Breast epithelium (tissue), 3 donors: ENCODE results near the gene SCLY.

ENCODE experiments used
- POLR2AphosphoS5 ChIP-seq, 3 donors: sonication (generic); formaldehyde crosslinking; IDR thresholded peaks; one replicate each; pipeline ENCODE4 v1.6.1; 2017; ENCODE audit warnings: antibody characterized with exemption in 3 of 3
- TF ChIP-seq, protein P1 (sequence below), 3 donors: fragments of 450-650 bp; IDR thresholded peaks; one replicate each; pipeline ENCODE4 v1.5.1; 2016 to 2017; ENCODE audit warnings: antibody characterized with exemption in 3 of 3, mild to moderate bottlenecking in 3 of 3, moderate library complexity in 3 of 3

GRCh38 chr2:238060096-238060541, 682 bp upstream of the SCLY start:
- no peak for TF ChIP-seq POLR2AphosphoS5 (IDR thresholded peaks at IDR 0.05)
- TF ChIP-seq, protein P1, sequence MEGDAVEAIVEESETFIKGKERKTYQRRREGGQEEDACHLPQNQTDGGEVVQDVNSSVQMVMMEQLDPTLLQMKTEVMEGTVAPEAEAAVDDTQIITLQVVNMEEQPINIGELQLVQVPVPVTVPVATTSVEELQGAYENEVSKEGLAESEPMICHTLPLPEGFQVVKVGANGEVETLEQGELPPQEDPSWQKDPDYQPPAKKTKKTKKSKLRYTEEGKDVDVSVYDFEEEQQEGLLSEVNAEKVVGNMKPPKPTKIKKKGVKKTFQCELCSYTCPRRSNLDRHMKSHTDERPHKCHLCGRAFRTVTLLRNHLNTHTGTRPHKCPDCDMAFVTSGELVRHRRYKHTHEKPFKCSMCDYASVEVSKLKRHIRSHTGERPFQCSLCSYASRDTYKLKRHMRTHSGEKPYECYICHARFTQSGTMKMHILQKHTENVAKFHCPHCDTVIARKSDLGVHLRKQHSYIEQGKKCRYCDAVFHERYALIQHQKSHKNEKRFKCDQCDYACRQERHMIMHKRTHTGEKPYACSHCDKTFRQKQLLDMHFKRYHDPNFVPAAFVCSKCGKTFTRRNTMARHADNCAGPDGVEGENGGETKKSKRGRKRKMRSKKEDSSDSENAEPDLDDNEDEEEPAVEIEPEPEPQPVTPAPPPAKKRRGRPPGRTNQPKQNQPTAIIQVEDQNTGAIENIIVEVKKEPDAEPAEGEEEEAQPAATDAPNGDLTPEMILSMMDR (IDR thresholded peaks at IDR 0.05), result no peak
